Smooth muscle cell (in vitro differentiated cells): ENCODE measurements around the gene TOP2A. TPM values are rescaled to one million over a fixed set of nuclear protein-coding genes. Genes with fewer than 3 reads are reported as not detected.
A peak's percentile ranks its signal among the peaks of the same experiment; 100 is the strongest.

Source experiments
- DNase-seq: peaks from one replicate; lab custom pipeline; 2025; ENCODE audit not compliant: unreplicated experiment; lab: John Stamatoyannopoulos, UW
- H2AFZ ChIP-seq: fragments of 200-600 bp; sonication (generic); 2 replicates; pipeline ENCODE4 v1.6.0; 2016; ENCODE audit warnings: antibody characterized with exemption, low read depth, mild to moderate bottlenecking
- H3F3A ChIP-seq: fragments of 200-600 bp; sonication (generic); 2 replicates; pipeline ENCODE4 v1.6.0; 2017; ENCODE audit warnings: antibody characterized with exemption, low read depth
- H3K27ac ChIP-seq: fragments of 200-600 bp; sonication (generic); 2 replicates; pipeline ENCODE4 v1.5.1; 2016; ENCODE audit warnings: low read depth, mild to moderate bottlenecking
- H3K27me3 ChIP-seq: fragments of 200-600 bp; sonication (generic); 2 replicates; pipeline ENCODE4 v1.6.1; 2016; ENCODE audit warnings: low read depth, mild to moderate bottlenecking
- H3K36me3 ChIP-seq: fragments of 200-600 bp; sonication (generic); 2 replicates; pipeline ENCODE4 v1.5.1; 2016; ENCODE audit warnings: low read depth
- H3K4me1 ChIP-seq: fragments of 200-600 bp; sonication (generic); 2 replicates; pipeline ENCODE4 v1.5.1; 2016; ENCODE audit warnings: low read depth
- H3K4me2 ChIP-seq: fragments of 200-600 bp; sonication (generic); 2 replicates; pipeline ENCODE4 v1.6.0; 2016; ENCODE audit warnings: mild to moderate bottlenecking
- H3K4me3 ChIP-seq: fragments of 200-600 bp; sonication (generic); 2 replicates; pipeline ENCODE4 v1.5.1; 2016; ENCODE audit warnings: mild to moderate bottlenecking
- H3K79me2 ChIP-seq: fragments of 200-600 bp; sonication (generic); 2 replicates; pipeline ENCODE4 v1.6.0; 2016; ENCODE audit warnings: low read depth, mild to moderate bottlenecking
- H3K9ac ChIP-seq: fragments of 200-600 bp; sonication (generic); 2 replicates; pipeline ENCODE4 v1.6.0; 2016; ENCODE audit warnings: low read depth
- H3K9me3 ChIP-seq: fragments of 200-600 bp; sonication (generic); replicated peaks from 2 replicates; pipeline ENCODE4 v1.5.1; 2016; ENCODE audit warnings: low read depth
- H4K20me1 ChIP-seq: fragments of 200-600 bp; sonication (generic); 2 replicates; pipeline ENCODE4 v1.6.0; 2016; ENCODE audit warnings: low read depth
- CTCF ChIP-seq: fragments of 200-600 bp; sonication (generic); IDR thresholded peaks from 2 replicates; pipeline ENCODE4 v1.5.1; 2017; ENCODE audit warnings: borderline replicate concordance, mild to moderate bottlenecking, antibody characterized with exemption; ENCODE audit not compliant: insufficient read depth, poor library complexity, severe bottlenecking
- WGBS: methylation state at CpG from one replicate; pipeline ENCODE4 v1.1.7; 2016; ENCODE audit warnings: low lambda C conversion rate; 5-methylcytosine and 5-hydroxymethylcytosine counted together
- polyA plus RNA-seq: library from polyadenylated mRNA; unstranded; fragments of >200 nt; fragmentation: Nextera tagmentation; extraction: Ambion mirVana; gene quantifications from 2 replicates; pipeline ENCODE4 v1.2.1, GENCODE V29; 2016
- total RNA-seq: library from RNA; depleted of rRNA; stranded (reverse); fragments of >200 nt; gene quantifications from 2 replicates; pipeline ENCODE4 v1.2.3, GENCODE V29; 2014

The TOP2A gene
- total and polyA plus RNA-seq, 2 experiments from 2014 or later = 26.2 to 45.5 TPM

- Histone ChIP-seq H4K20me1 (peaks cover 51% of the 10 kb centered on the region), H3K9me3 (no peaks in the 10 kb centered on the region), H3K79me2 (peaks cover 16% of the 10 kb centered on the region), H3K27ac (peak overlapping the region; percentile 23), H3K4me2 (no peak overlapping the region), H3K27me3 (no peaks in the 10 kb centered on the region), H3K9ac (no peak overlapping the region), H3K36me3 (no peaks in the 10 kb centered on the region), H3K4me1 (peaks cover 9% of the 10 kb centered on the region), H3F3A (no peaks in the 10 kb centered on the region), H3K4me3 (no peak overlapping the region), H2AFZ (no peak overlapping the region)
- WGBS = 97% methylated on average over 15 of the region's 15 CpGs
- DNase-seq = no peak
- TF ChIP-seq CTCF = no peak
Observed at GRCh38 chr17:40452921-40453378, 35.3 kb upstream of the TOP2A start.

GRCh38 chr17:40452216-40452787 is 34.6 kb upstream of the TOP2A start:
- peaks cover 16% of the 10 kb centered on the region for H3K79me2 ChIP-seq
- H3K9me3 ChIP-seq = no peaks in the 10 kb centered on the region
- peaks cover 3% of the 10 kb centered on the region for H3K4me1 ChIP-seq
- DNase-seq = no peak
- no peak overlapping the region for H3K4me3 ChIP-seq
- H3K36me3 ChIP-seq = no peaks in the 10 kb centered on the region
- peaks cover 58% of the 10 kb centered on the region for H4K20me1 ChIP-seq
- H3K27ac ChIP-seq = peak overlapping the region; percentile 23
- WGBS = 49% methylated on average over 7 of the region's 7 CpGs
- H3K9ac ChIP-seq = no peak overlapping the region
- TF ChIP-seq CTCF = no peak
- H3F3A ChIP-seq = no peaks in the 10 kb centered on the region
- no peaks in the 10 kb centered on the region for H3K27me3 ChIP-seq
- H2AFZ ChIP-seq = no peak overlapping the region
- peak overlapping the region; percentile 54 for H3K4me2 ChIP-seq

GRCh38 chr17:40451420-40451819 is 33.7 kb upstream of the TOP2A start:
- Histone ChIP-seq H3F3A (no peaks in the 10 kb centered on the region), H3K9ac (no peak overlapping the region), H3K79me2 (peaks cover 23% of the 10 kb centered on the region), H4K20me1 (peaks cover 66% of the 10 kb centered on the region), H3K4me3 (no peak overlapping the region), H3K27ac (peak overlapping the region; percentile 23), H3K9me3 (no peaks in the 10 kb centered on the region), H3K27me3 (no peaks in the 10 kb centered on the region), H3K4me1 (peaks cover 3% of the 10 kb centered on the region), H2AFZ (no peak overlapping the region), H3K4me2 (peak overlapping the region; percentile 54), H3K36me3 (no peaks in the 10 kb centered on the region)
- WGBS = 25% methylated on average over 6 of the region's 6 CpGs
- TF ChIP-seq CTCF = no peak
- no peak for DNase-seq

GRCh38 chr17:40450175-40450574 is 32.5 kb upstream of the TOP2A start:
- H4K20me1 ChIP-seq = peaks cover 68% of the 10 kb centered on the region
- H3K79me2 ChIP-seq = peaks cover 35% of the 10 kb centered on the region
- H3K27me3 ChIP-seq = no peaks in the 10 kb centered on the region
- H3K4me3 ChIP-seq = no peak overlapping the region
- DNase-seq = no peak
- no peak overlapping the region for H2AFZ ChIP-seq
- H3K9me3 ChIP-seq = no peaks in the 10 kb centered on the region
- WGBS = 90% methylated on average over 3 of the region's 3 CpGs
- no peak overlapping the region for H3K27ac ChIP-seq
- peak; percentile 42 for TF ChIP-seq CTCF
- H3K4me1 ChIP-seq = peaks cover 6% of the 10 kb centered on the region
- no peak overlapping the region for H3K4me2 ChIP-seq
- H3F3A ChIP-seq = no peaks in the 10 kb centered on the region
- H3K36me3 ChIP-seq = no peaks in the 10 kb centered on the region
- no peak overlapping the region for H3K9ac ChIP-seq
